Spleen (tissue), 7 donors: ENCODE results near the gene SCUBE1.

Source experiments
- CTCF ChIP-seq, 11 experiments: fragments of 200-600 bp in 7 of 11; fragments of 450-650 bp in 4 of 11; sonication (generic) in 4 of 11; IDR thresholded peaks in 8 of 11; conservative IDR thresholded peaks in 3 of 11; 1 replicate in 7 of 11; 2 replicates in 4 of 11; pipeline versions ENCODE4 v1.4.0 to v1.8.0; 2016 to 2021; ENCODE audit warnings: antibody characterized with exemption in 11 of 11, inconsistent platforms in 4 of 11, mild to moderate bottlenecking in 1 of 11
- POLR2A ChIP-seq, 3 donors: fragments of 450-650 bp; IDR thresholded peaks; one replicate each; pipeline ENCODE4 v1.5.1; 2017; ENCODE audit warnings: antibody characterized with exemption in 3 of 3, mild to moderate bottlenecking in 1 of 3
- donor health status: DM: no; HTN: no; CAD: no; lungs with moderate emphysema.
- donor health status: DM: no; HTN: no; CAD: no.
- donor health status: DM: no; HTN: no; CAD: no.

- no peak for TF ChIP-seq POLR2A (IDR thresholded peaks at IDR 0.05)
- TF ChIP-seq CTCF (IDR thresholded peaks at IDR 0.05 in 8 of 11, conservative IDR thresholded peaks at IDR 0.05 in 3 of 11) = no peak
Measured at GRCh38 chr22:43315687-43316217, 27.4 kb downstream of the SCUBE1 start.
